Fibroblast of skin of left quadriceps (primary cell): ENCODE data around the gene CFTR.

Source experiments
- DNase-seq, 2 experiments: peaks; one replicate each; pipeline ENCODE4 v3.0.0-alpha.2; 2013; ENCODE audit warnings: low read depth in 2 of 2

Gene CFTR

GRCh38 chr7:117648203-117648866 lies 168.5 kb downstream of the CFTR start:
- DNase-seq = no peak

- DNase-seq = no peak
These were observed 173.3 kb downstream of the CFTR start for GRCh38 chr7:117652943-117653680.

- DNase-seq = no peak
These were observed 175.0 kb downstream of the CFTR start for GRCh38 chr7:117654780-117655179.

GRCh38 chr7:117656806-117657205 lies 177.0 kb downstream of the CFTR start:
- no peak for DNase-seq

DNA sequence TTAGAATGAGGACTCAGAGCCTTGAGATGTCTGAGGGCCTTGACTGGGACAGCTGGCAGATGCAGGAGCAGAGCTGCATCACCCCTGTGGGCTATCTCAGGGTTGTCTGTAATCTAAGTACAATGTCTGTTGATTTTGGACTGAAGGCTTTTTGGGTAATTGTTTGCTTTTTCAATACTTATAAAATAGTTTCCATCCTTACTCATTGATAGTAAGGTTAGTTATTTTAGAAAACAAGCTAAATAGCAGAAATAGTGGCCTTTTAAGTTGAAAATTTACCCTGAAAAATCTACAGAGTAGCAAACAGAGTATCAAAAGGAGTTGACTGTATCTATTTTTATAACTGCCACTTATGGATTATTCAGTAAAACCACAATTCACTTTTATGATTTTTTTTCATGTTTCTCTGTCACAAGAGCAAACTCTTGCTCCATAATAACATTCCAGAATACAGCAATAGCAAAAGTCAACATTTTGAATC lies 179.7 kb downstream of the CFTR start:
- no peak for DNase-seq

GRCh38 chr7:117661328-117661727 lies 181.5 kb downstream of the CFTR start:
- no peak for DNase-seq

- no peak for DNase-seq
These were observed 184.2 kb downstream of the CFTR start for GRCh38 chr7:117664047-117664446.

DNA sequence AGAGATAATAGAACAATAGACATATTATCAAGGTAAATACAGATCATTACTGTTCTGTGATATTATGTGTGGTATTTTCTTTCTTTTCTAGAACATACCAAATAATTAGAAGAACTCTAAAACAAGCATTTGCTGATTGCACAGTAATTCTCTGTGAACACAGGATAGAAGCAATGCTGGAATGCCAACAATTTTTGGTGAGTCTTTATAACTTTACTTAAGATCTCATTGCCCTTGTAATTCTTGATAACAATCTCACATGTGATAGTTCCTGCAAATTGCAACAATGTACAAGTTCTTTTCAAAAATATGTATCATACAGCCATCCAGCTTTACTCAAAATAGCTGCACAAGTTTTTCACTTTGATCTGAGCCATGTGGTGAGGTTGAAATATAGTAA lies 185.5 kb downstream of the CFTR start:
- DNase-seq = no peak

DNA sequence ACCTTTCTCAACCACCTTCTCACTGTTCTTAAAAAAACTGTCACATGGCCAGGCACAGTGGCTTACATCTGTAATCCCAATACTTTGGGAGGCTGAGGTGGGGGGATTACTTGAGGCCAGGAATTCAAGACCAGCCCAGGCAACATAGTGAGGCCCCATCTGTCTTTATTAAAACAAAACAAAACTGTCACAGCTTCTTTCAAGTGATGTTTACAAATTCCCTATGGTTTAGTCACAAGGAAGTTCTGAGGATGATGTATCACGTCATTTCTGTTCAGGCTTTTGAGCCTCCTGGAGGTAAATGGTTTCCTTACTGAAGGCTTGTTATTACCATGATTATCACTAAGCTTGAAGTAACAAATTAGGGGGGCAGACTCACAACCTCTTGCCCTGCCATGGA lies 186.2 kb downstream of the CFTR start:
- DNase-seq = no peak

GRCh38 chr7:117666689-117667088 lies 186.9 kb downstream of the CFTR start:
- no peak for DNase-seq

DNA sequence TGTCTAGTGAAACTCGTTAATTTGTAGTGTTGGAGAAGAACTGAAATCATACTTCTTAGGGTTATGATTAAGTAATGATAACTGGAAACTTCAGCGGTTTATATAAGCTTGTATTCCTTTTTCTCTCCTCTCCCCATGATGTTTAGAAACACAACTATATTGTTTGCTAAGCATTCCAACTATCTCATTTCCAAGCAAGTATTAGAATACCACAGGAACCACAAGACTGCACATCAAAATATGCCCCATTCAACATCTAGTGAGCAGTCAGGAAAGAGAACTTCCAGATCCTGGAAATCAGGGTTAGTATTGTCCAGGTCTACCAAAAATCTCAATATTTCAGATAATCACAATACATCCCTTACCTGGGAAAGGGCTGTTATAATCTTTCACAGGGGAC lies 187.6 kb downstream of the CFTR start:
- DNase-seq = no peak

DNA sequence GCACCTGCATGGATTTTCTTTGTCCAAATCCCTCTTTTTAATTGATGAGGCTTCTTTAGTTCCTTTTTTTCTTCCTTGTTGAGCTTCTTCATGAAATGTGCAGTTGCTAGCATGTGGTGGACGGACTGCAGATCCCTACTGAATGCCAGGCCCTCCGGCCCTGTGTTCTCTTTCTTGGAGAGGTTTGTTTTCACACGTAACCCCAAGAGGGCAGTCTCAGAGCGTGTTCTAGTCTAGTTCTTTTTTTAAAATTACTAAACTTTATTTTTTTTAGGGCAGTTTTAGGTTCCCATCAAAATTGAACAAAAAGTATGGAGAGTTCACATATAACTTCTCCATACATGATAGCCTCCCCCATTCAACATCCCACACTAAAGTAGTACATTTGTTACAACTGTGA lies 190.0 kb downstream of the CFTR start:
- no peak for DNase-seq

DNA sequence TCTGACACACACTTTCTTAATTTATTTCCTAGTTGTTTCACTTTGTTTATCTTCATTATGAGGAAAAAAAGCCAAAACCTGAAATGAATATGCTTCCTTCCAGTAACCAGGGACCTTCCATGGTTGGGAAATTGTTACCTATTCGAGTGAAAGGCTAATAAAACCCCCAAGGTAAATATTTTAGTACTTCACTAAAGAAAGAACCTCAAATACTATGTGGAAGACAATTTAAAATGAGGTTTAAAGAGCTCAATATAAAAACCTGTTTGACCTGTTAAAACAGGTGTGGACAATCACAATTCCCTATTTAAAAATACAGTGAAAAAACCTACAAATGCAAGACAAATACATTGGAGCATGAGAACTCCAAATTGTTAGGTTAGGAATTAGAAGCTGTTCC lies 192.6 kb downstream of the CFTR start:
- DNase-seq = no peak

DNA sequence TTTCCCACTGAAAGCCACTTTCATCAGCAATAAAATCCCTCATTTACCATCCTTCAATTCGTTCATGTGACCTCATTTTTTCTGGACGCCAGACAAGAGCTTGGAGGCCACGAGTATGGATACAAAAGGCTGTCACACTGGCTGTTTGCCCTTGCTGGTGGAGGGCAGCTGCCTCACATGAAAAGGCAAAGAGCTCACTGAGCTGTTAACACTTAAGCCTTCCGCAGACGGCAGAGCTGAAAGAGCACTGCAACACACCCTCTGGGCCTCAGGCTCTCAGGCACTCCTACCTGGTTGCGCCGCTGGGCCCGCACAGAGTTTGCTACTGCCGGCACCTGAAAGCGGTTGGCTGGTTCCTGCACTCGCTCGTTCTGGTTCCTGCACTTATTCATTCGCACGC lies 193.5 kb downstream of the CFTR start:
- no peak for DNase-seq

- DNase-seq = peak; percentile 8 to 15
These were observed 194.0 kb downstream of the CFTR start for GRCh38 chr7:117673839-117674238.

- DNase-seq = no peak
These were observed 194.8 kb downstream of the CFTR start for GRCh38 chr7:117674617-117675016.

GRCh38 chr7:117675497-117676435 lies 195.9 kb downstream of the CFTR start:
- DNase-seq = no peak

GRCh38 chr7:117679120-117679519 lies 199.3 kb downstream of the CFTR start:
- no peak for DNase-seq

GRCh38 chr7:117682681-117683385 lies 203.0 kb downstream of the CFTR start:
- no peak for DNase-seq

DNA sequence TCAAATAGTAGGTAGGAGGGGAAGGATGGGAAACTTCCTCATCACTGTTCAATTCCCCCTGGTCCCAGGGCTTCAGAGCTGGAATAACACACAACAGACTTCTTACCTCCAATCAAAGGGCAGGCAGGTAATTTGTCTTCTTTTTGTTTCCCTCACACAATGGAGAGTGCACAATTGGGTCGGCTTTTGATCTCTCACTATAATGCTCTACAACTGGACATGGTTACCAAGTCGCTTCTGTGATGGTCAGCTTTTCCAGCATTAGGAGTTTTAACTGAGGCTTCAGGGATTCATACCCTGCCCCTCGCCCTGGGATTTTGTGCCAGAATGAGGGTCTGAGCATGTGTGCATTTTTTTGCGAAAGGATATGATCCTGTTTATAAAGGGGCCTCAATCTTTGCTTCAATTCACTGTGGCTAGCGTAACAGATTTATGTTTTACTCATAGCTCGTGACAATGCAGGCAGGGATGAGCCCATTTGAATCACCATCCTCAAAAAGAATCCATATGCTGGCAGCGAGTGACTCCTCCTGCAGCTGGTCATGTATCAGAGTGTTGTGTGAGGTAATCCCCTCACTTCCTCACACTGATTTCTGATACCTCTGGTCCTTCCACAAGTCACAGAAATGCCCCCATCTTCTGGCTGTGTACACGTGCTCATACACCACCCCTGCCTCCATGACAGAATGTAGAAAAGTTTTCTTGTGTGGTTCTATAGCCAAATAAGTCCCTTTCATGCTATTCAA lies 203.8 kb downstream of the CFTR start:
- DNase-seq = no peak

- DNase-seq = no peak
These were observed 206.0 kb downstream of the CFTR start for GRCh38 chr7:117685795-117686194.
